SK-N-MC (cell line): ENCODE measurements around the gene DNAJC5G.

ENCODE experiments used
- DNase-seq: peaks from one replicate; pipeline ENCODE4 v3.0.0-alpha.2; 2011; ENCODE audit warnings: low read depth, low spot score
- H3K27ac ChIP-seq: fragments of 200-600 bp; sonication (generic); 2 replicates; pipeline ENCODE4 v1.5.1; 2016; ENCODE audit warnings: mixed run types
- H3K36me3 ChIP-seq: fragments of 200-600 bp; sonication (generic); 2 replicates; pipeline ENCODE4 v1.6.1; 2017; ENCODE audit warnings: antibody characterized with exemption, low read length, mixed read lengths; ENCODE audit not compliant: insufficient read depth
- H3K4me3 ChIP-seq: fragments of 200-600 bp; sonication (generic); 2 replicates; pipeline ENCODE4 v1.5.1; 2016
- H3K9ac ChIP-seq: fragments of 200-600 bp; sonication (generic); 2 replicates; pipeline ENCODE4 v1.8.0; 2017; ENCODE audit warnings: mixed run types, mixed read lengths; ENCODE audit not compliant: insufficient read length
- H3K9me3 ChIP-seq: fragments of 200-600 bp; sonication (generic); 2 replicates; pipeline ENCODE4 v1.6.1; 2017; ENCODE audit warnings: low read depth, mild to moderate bottlenecking, antibody characterized with exemption, low read length, moderate library complexity, mixed read lengths
- EZH2 ChIP-seq: fragments of 200-600 bp; sonication (generic); IDR thresholded peaks from one replicate; pipeline ENCODE4 v1.6.1; 2017; ENCODE audit warnings: antibody characterized with exemption
- FOXP2 ChIP-seq: optimal IDR thresholded peaks from 2 replicates; pipeline ENCODE3; 2011; ENCODE audit warnings: mild to moderate bottlenecking, moderate library complexity; ENCODE audit not compliant: insufficient read depth; ENCODE audit errors: extremely low read length, control extremely low read depth
- POLR2AphosphoS5 ChIP-seq: IDR thresholded peaks from 2 replicates; pipeline ENCODE4 v1.6.1; 2012; ENCODE audit warnings: mild to moderate bottlenecking, low read depth, low read length, borderline replicate concordance

The DNAJC5G gene, protein sequence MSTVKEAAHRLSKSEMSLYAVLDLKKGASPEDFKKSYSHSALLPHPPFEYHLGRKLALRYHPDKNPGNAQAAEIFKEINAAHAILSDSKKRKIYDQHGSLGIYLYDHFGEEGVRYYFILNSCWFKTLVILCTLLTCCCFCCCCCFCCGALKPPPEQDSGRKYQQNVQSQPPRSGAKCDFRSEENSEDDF

DNA sequence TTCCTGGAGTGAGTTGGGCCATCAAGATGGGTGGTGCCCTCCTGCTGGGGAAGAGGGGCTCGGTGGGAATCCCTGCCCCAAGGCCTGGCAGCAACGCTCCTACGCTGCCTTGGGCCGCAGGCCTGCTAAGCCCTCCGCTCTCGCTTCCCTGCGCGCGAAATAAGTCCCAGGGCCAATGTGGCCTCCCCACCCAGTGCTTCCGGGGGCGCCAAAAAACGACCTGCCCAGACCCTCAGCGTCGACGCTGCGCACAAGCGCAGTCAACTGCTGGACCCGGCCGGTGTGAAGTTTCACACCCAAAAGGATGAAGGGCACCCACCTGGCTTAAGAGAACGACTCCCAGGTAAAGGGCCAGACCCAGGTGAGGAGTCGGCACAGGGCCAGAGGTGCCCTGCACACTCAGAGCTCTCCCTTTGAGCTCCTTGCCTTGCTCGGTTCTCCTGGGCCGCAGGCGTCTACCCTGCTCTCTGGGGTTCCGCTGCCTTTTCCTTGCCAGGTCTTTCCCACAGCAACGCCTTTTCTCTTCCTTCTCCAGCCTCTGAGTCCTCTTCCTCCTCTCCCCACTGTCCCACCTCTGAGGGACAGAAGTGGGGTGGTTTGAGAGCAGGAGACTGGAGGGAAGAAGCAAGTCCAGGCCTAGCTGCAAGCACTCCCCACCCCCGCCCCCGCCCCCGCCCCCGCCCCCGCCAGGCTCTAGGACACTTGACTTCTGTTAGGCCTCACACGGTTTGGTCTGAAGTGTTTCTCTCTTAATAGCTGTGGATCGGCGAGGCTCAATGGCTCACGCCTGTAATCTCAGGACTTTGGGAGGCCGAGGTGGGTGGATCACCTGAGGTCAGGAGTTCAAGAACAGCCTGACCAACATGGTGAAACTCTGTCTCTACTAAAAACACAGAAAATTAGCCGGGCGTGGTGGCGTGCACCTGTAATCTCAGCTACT lies at the start of gene DNAJC5G:
DNAJC5G (plus strand) TSS at position 223 of the 940 bp plus-strand sequence. CDS start 1,296 bp downstream, outside the sequence.
- Histone ChIP-seq H3K4me3 (no peak within 1 kb of the TSS), H3K9me3 (no peaks in the 10 kb centered on the region), H3K9ac (no peak within 1 kb of the TSS), H3K36me3 (no peaks in the 10 kb centered on the region), H3K27ac (no peak within 1 kb of the TSS)
- DNase-seq, result no peak
- TF ChIP-seq FOXP2 (no peak), EZH2 (no peak), POLR2AphosphoS5 (no peak)

DNA sequence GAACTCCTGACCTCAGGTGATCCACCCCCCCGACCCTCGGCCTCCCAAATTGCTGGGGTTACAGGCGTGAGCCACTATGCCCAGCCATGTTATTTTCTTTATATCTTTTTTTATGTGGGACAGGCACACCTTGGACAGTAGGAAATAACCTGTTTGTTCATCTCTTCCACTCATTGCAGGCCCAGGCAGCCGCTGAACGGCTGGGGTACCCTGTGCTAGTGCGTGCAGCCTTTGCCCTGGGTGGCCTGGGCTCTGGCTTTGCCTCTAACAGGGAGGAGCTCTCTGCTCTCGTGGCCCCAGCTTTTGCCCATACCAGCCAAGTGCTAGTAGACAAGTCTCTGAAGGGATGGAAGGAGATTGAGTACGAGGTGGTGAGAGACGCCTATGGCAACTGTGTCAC lies 49.7 kb upstream of the DNAJC5G start:
- Histone ChIP-seq H3K9me3 (no peaks in the 10 kb centered on the region), H3K4me3 (no peak overlapping the region), H3K27ac (no peak overlapping the region), H3K36me3 (peaks cover 96% of the 10 kb centered on the region), H3K9ac (no peak overlapping the region)
- no peak for DNase-seq
- TF ChIP-seq POLR2AphosphoS5, result no peak
- TF ChIP-seq FOXP2, result no peak
- TF ChIP-seq EZH2, result no peak

DNA sequence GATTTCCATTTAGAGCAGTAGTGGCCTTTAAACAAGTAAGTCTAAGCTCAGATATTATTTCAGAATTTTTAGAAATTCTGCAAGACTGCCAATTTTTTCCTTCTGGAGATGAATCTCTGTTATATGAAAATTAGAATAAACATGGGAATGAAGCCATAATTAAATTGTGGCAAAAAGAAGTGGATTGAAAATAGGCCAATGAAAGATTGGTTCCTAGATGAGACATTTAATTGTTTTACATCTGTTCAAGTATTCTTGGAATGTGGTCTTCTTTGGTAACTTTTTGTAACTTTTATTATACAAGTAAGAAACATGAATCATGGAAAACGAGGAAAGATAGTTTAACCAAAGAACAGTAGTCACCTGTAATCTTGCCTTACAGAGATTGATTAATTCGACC lies 47.7 kb upstream of the DNAJC5G start:
- Histone ChIP-seq H3K4me3 (no peak overlapping the region), H3K9ac (no peak overlapping the region), H3K27ac (no peak overlapping the region), H3K36me3 (peaks cover 98% of the 10 kb centered on the region), H3K9me3 (no peaks in the 10 kb centered on the region)
- TF ChIP-seq EZH2, result no peak
- TF ChIP-seq FOXP2, result no peak
- no peak for TF ChIP-seq POLR2AphosphoS5
- DNase-seq, result no peak

DNA sequence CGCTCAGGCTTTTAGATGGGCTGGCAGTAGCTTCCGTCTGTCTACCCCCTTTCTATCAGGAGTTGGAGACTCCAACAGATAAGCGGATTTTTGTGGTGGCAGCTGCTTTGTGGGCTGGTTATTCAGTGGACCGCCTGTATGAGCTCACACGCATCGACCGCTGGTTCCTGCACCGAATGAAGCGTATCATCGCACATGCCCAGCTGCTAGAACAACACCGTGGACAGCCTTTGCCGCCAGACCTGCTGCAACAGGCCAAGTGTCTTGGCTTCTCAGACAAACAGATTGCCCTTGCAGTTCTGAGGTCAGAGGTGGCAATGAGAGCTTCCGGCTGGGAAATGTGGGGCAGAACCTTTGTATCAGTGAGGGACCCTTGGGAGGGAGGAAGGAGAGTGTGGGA lies 43.3 kb upstream of the DNAJC5G start:
- Histone ChIP-seq H3K27ac (no peak overlapping the region), H3K9ac (no peak overlapping the region), H3K4me3 (no peak overlapping the region), H3K9me3 (no peaks in the 10 kb centered on the region), H3K36me3 (peaks cover 98% of the 10 kb centered on the region)
- no peak for TF ChIP-seq EZH2
- TF ChIP-seq FOXP2, result no peak
- no peak for TF ChIP-seq POLR2AphosphoS5
- DNase-seq, result no peak

DNA sequence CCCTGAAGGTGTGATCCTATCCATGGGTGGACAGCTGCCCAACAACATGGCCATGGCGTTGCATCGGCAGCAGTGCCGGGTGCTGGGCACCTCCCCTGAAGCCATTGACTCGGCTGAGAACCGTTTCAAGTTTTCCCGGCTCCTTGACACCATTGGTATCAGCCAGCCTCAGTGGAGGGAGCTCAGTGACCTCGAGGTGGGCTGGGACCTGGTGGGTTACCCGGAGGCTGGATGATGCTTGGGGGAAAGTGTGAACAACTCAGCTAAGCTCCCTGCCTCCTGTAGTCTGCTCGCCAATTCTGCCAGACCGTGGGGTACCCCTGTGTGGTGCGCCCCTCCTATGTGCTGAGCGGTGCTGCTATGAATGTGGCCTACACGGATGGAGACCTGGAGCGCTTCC lies 41.9 kb upstream of the DNAJC5G start:
- Histone ChIP-seq H3K9me3 (no peaks in the 10 kb centered on the region), H3K9ac (no peak overlapping the region), H3K27ac (no peak overlapping the region), H3K36me3 (peaks cover 98% of the 10 kb centered on the region), H3K4me3 (no peak overlapping the region)
- no peak for DNase-seq
- TF ChIP-seq EZH2, result no peak
- no peak for TF ChIP-seq POLR2AphosphoS5
- TF ChIP-seq FOXP2, result no peak

DNA sequence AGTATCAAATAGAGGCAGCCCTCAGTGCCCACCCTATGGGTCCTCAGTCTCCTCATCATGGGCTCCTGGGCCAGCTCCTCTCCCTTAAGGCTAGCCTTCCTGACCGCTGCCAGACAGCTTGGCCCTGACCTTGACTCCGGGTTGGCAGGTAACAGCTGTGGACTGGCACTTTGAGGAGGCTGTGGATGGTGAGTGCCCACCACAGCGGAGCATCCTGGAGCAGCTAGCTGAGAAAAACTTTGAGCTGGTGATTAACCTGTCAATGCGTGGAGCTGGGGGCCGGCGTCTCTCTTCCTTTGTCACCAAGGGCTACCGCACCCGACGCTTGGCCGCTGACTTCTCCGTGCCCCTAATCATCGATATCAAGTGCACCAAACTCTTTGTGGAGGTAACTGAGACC lies 39.1 kb upstream of the DNAJC5G start:
- no peak; the same call in 1 of the 2 replicates for TF ChIP-seq POLR2AphosphoS5
- no peak for TF ChIP-seq FOXP2
- no peak for TF ChIP-seq EZH2

DNA sequence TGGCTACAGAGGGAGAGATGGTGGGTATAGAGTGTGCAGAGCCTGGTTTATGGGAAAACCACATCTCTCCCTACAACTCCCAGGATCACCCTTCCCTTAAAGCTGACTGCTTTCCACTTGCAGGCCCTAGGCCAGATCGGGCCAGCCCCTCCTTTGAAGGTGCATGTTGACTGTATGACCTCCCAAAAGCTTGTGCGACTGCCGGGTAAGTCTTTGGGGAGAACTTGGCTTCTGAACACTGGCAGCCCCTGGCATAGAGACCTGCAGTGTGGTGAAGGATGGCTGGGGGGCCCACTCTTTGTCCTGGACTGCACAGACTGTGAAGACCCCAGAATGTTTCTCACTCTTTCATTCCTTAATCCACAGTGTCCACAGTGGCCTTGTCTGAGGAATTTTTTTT lies 38.6 kb upstream of the DNAJC5G start:
- Histone ChIP-seq H3K9me3 (no peaks in the 10 kb centered on the region), H3K4me3 (no peak overlapping the region), H3K36me3 (peaks cover 100% of the 10 kb centered on the region), H3K27ac (no peak overlapping the region), H3K9ac (no peak overlapping the region)
- no peak for TF ChIP-seq EZH2
- TF ChIP-seq POLR2AphosphoS5, result no peak
- TF ChIP-seq FOXP2, result no peak
- no peak for DNase-seq

More for the DNA sequence above, 39.1 kb upstream of the DNAJC5G start:
- Histone ChIP-seq H3K36me3 (peaks cover 100% of the 10 kb centered on the region), H3K27ac (no peak overlapping the region), H3K4me3 (no peak overlapping the region), H3K9ac (no peak overlapping the region), H3K9me3 (no peaks in the 10 kb centered on the region)
- DNase-seq, result no peak

DNA sequence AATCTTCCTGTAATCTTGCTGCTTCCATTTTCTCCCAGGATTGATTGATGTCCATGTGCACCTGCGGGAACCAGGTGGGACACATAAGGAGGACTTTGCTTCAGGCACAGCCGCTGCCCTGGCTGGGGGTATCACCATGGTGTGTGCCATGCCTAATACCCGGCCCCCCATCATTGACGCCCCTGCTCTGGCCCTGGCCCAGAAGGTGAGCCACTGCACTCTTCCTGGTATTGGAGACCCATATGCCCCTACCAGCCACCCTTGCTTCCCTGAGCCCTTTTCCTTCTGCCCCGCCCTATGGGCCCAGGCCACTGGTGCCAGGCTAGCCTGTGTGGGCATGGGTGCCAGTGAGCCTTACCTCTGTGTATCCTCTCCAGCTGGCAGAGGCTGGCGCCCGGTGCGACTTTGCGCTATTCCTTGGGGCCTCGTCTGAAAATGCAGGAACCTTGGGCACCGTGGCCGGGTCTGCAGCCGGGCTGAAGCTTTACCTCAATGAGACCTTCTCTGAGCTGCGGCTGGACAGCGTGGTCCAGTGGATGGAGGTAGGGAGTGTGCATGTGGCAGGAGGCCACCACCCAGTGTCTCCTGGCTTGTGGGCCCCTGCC lies 37.8 kb upstream of the DNAJC5G start:
- TF ChIP-seq EZH2, result no peak
- TF ChIP-seq POLR2AphosphoS5, result no peak
- TF ChIP-seq FOXP2, result no peak

More for the DNA sequence above, 37.8 kb upstream of the DNAJC5G start:
- no peaks in the 10 kb centered on the region for H3K9me3 ChIP-seq
- H3K27ac ChIP-seq, result no peak overlapping the region
- no peak overlapping the region for H3K4me3 ChIP-seq
- H3K36me3 ChIP-seq, result peaks cover 100% of the 10 kb centered on the region
- no peak overlapping the region for H3K9ac ChIP-seq
- no peak for DNase-seq
